ENCODE measurements around the gene PCP4L1.

GRCh38 chr1:161226320-161226711, 32.2 kb upstream of the PCP4L1 start:
- no peak for TF ChIP-seq EZH2 (IDR thresholded peaks at IDR 0.05; ENCODE audit: low read length, missing control alignments)
- TF ChIP-seq CTCF (conservative IDR thresholded peaks at IDR 0.05 in 1 of 2, IDR thresholded peaks at IDR 0.05 in 1 of 2; ENCODE audit: low read depth in 1 of 2, low read length in 2 of 2): no peak
